COLO668 (cell line): ENCODE data around the gene TNRC18.

Source experiments
- DNase-seq: peaks from one replicate; lab custom pipeline; 2025; ENCODE audit not compliant: unreplicated experiment; lab: John Stamatoyannopoulos, UW

Gene TNRC18

GRCh38 chr7:5428478-5429252, 5.0 kb upstream of the TNRC18 start:
- peak; percentile 74 for DNase-seq

- no peak for DNase-seq
Observed at GRCh38 chr7:5426226-5426475, 2.5 kb upstream of the TNRC18 start.

GRCh38 chr7:5425507-5426225, 2.0 kb upstream of the TNRC18 start:
- DNase-seq: peak; percentile 84

- peak; percentile 65 for DNase-seq
Observed at GRCh38 chr7:5424749-5425506, 1.3 kb upstream of the TNRC18 start.

GRCh38 chr7:5423976-5424748, 528 bp upstream of the TNRC18 start:
- peak; percentile 98 for DNase-seq

- DNase-seq: peak; percentile 63
Observed at GRCh38 chr7:5422396-5423305, 983 bp downstream of the TNRC18 start.

- peak; percentile 70 for DNase-seq
Observed at GRCh38 chr7:5421714-5422395, 1.8 kb downstream of the TNRC18 start.

- DNase-seq: peak; percentile 72
Observed at GRCh38 chr7:5420881-5421713, 2.5 kb downstream of the TNRC18 start.

- peak; percentile 67 for DNase-seq
Observed at GRCh38 chr7:5420067-5420880, 3.4 kb downstream of the TNRC18 start.

GRCh38 chr7:5419539-5420066, 4.0 kb downstream of the TNRC18 start:
- DNase-seq: peak; percentile 32

GRCh38 chr7:5418285-5418582, 5.4 kb downstream of the TNRC18 start:
- no peak for DNase-seq

GRCh38 chr7:5417106-5418071, 6.2 kb downstream of the TNRC18 start:
- DNase-seq: no peak

- no peak for DNase-seq
Observed at GRCh38 chr7:5414916-5415315, 8.7 kb downstream of the TNRC18 start.

- DNase-seq: no peak
Observed at GRCh38 chr7:5413449-5413786, 10.2 kb downstream of the TNRC18 start.

- no peak for DNase-seq
Observed at GRCh38 chr7:5408777-5409176, 14.9 kb downstream of the TNRC18 start.

- DNase-seq: no peak
Observed at GRCh38 chr7:5406957-5407945, 16.4 kb downstream of the TNRC18 start.
